ENCODE measurements around the gene LTBP2.

DNA sequence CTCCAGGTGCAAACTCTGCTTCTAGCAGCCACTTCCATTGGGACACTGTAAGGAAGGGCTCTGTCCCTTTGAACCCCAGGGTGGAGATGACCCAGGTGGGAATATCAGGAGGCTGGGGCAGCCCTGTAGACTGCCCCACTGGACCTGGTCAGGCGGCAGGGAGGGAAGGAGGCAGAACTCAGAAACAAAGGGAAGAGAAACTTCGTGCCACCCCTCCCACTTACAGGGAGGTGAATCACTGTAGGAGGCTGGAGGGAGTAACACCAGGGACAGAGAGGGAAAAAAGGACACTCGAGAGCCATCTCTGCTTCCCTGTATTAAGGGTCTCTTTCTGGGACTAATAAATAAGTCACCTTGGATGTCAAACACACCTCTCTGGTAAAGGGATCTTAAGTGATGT is 81.0 kb downstream of the LTBP2 start:
- no peak for TF ChIP-seq POLR2A (IDR thresholded peaks at IDR 0.05; ENCODE audit: low read length)
- no peak for TF ChIP-seq GATA1 (IDR thresholded peaks at IDR 0.05; ENCODE audit: low read depth, low read length)
